ENCODE data around the gene CNNM4. TPM values are rescaled to one million over a fixed set of nuclear protein-coding genes. Genes with fewer than 3 reads are reported as not detected.
"Not testable (repeated sequence)": the region's sequence is repeated elsewhere in the genome, so short reads cannot be mapped to it uniquely, and the experiment has no call there.

Gene CNNM4
- total and polyA plus RNA-seq, 3 experiments from 2014 or later = 4.1 to 7.2 (median 6.9) TPM

DNA sequence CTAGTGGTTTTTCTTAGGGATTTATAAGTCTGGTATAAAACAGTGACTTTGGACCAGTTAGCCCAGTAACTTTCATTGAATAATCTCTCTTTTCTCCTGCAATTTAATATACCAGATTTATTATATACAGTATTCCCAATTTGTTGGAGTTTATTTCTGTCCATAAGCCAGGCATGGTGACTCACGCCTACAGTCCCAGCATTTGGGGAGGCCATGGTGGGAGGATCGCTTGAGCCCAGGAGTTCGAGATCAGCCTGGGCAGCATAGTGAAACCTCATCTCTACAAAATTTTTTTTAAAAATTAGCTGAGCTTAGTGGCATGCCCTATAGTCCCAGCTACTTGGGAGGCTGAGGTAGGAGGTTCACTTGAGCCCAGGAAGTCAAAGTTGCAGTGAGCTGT lies 26.7 kb downstream of the CNNM4 start:
- Histone ChIP-seq H3K36me3 (ENCODE audit: insufficient read depth, low read length) (no peaks in the 10 kb centered on the region), H3K27me3 (ENCODE audit: insufficient read depth, low read length, poor library complexity, severe bottlenecking) (no peaks in the 10 kb centered on the region), H3K4me1 (ENCODE audit: insufficient read depth, low read length) (no peaks in the 10 kb centered on the region), H3K4me3 (ENCODE audit: low read length) (no peak overlapping the region), H3K9me3 (ENCODE audit: low read length) (no peaks in the 10 kb centered on the region), H3K27ac (ENCODE audit: low read depth, low read length) (no peak overlapping the region)
- Mint-ChIP-seq H3K27ac (no peak overlapping the region), H3K27me3 (no peaks in the 10 kb centered on the region), H3K36me3 (peaks cover 0 to 2% (median 1%) of the 10 kb centered on the region in 3 donors), H3K4me3 (no peak overlapping the region), H3K4me1 (no peaks in the 10 kb centered on the region), H3K9me3 (no peaks in the 10 kb centered on the region)
- ChIA-PET POLR2A (no interaction called here), CTCF (interaction anchor here (2.0 kb wide), 1 partner anchor 25 kb away, joined by 5 read pairs; no protein-coding TSS in a partner anchor)
- no peak for DNase-seq

DNA sequence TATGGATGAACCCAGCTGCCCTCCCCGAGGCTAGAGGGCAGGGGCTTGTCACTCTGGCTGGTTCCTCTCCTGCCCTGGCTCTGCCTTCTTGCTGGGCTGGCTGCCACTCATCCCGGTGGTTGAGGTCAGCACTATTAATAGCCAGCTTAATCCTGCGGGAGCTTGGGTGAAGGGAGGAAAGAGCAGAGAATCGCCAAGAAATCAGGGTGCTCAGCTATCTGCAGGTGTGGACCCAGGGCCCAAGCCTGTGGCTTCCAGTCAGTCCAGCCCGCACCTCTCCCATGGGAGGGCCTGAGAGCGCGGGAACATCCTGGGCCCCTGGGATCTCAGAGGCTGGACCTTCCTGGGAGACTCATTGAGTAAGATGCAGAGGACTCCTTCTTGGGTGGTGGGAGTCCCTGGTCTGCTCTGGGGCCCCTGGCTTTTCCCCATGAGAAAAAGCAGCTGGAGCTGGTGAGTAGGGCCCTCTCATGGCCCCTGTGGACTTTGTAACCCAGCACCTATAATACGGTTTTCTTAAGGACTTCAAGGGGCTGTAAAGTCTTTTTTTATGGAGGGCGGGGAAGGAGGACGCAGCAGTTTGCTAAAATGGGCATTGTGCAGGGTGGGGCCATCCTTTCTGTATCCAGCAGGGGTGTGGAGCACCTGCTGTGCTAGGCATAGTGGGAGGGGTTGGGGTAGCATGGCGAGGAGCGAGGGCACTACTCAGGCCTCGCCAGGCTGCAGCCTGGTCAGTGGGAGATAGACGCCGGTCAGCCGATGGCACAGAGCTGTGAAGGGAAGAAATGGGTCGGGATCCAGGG lies 27.9 kb downstream of the CNNM4 start:
- no peaks in the 10 kb centered on the region for H3K4me1 Mint-ChIP-seq
- no peaks in the 10 kb centered on the region for H3K9me3 Mint-ChIP-seq
- POLR2A ChIA-PET = no interaction called here
- H3K27me3 Mint-ChIP-seq = no peaks in the 10 kb centered on the region
- H3K27me3 ChIP-seq (ENCODE audit: insufficient read depth, low read length, poor library complexity, severe bottlenecking) = no peaks in the 10 kb centered on the region
- no peaks in the 10 kb centered on the region for H3K36me3 Mint-ChIP-seq
- H3K36me3 ChIP-seq (ENCODE audit: insufficient read depth, low read length) = no peaks in the 10 kb centered on the region
- DNase-seq = no peak
- H3K4me3 Mint-ChIP-seq = no peak overlapping the region
- CTCF ChIA-PET = interaction anchor here (2.0 kb wide), 1 partner anchor 26 kb away, joined by 5 read pairs; no protein-coding TSS in a partner anchor
- no peaks in the 10 kb centered on the region for H3K9me3 ChIP-seq (ENCODE audit: low read length)
- H3K4me1 ChIP-seq (ENCODE audit: insufficient read depth, low read length) = no peaks in the 10 kb centered on the region
- no peak overlapping the region for H3K4me3 ChIP-seq (ENCODE audit: low read length)
- H3K27ac ChIP-seq (ENCODE audit: low read depth, low read length) = no peak overlapping the region
- no peak overlapping the region for H3K27ac Mint-ChIP-seq

DNA sequence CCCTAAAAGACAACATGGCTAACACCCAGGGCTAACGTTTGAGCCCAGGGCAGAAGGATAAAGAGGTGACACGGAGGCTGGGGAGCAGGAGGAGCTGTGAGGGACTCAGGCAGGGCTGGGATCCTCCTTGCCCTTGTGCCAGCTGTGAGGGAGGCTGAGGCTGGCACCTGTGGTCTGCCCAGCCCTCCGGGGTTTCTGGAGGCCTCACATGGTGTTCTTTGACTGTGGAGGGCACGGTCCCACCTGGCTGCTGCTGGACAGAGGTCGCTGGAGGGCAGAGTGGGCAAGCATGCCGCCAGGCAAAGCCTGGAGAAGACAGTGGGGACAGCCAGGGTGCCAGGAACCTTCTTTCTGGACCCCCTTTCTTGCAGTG lies 28.5 kb downstream of the CNNM4 start:
- Mint-ChIP-seq H3K4me1 (no peaks in the 10 kb centered on the region), H3K27me3 (no peaks in the 10 kb centered on the region), H3K36me3 (no peaks in the 10 kb centered on the region), H3K9me3 (no peaks in the 10 kb centered on the region), H3K27ac (no peak overlapping the region), H3K4me3 (no peak overlapping the region)
- Histone ChIP-seq H3K9me3 (ENCODE audit: low read length) (no peaks in the 10 kb centered on the region), H3K4me1 (ENCODE audit: insufficient read depth, low read length) (no peaks in the 10 kb centered on the region), H3K27me3 (ENCODE audit: insufficient read depth, low read length, poor library complexity, severe bottlenecking) (no peaks in the 10 kb centered on the region), H3K36me3 (ENCODE audit: insufficient read depth, low read length) (no peaks in the 10 kb centered on the region), H3K4me3 (ENCODE audit: low read length) (no peak overlapping the region), H3K27ac (ENCODE audit: low read depth, low read length) (no peak overlapping the region)
- DNase-seq = no peak
- ChIA-PET POLR2A (no interaction called here), CTCF (no interaction called here)

- Mint-ChIP-seq H3K9me3 (no peaks in the 10 kb centered on the region), H3K27ac (peak overlapping the region in 3 of 8 donors; percentile 44 to 88 (median 47)), H3K36me3 (peaks cover 0 to 11% (median 0%) of the 10 kb centered on the region in 3 donors), H3K27me3 (no peaks in the 10 kb centered on the region), H3K4me1 (no peaks in the 10 kb centered on the region), H3K4me3 (no peak overlapping the region)
- Histone ChIP-seq H3K27ac (ENCODE audit: low read depth, low read length) (no peak overlapping the region), H3K27me3 (ENCODE audit: insufficient read depth, low read length, poor library complexity, severe bottlenecking) (no peaks in the 10 kb centered on the region), H3K4me1 (ENCODE audit: insufficient read depth, low read length) (no peaks in the 10 kb centered on the region), H3K36me3 (ENCODE audit: insufficient read depth, low read length) (no peaks in the 10 kb centered on the region), H3K4me3 (ENCODE audit: low read length) (no peak overlapping the region), H3K9me3 (ENCODE audit: low read length) (no peaks in the 10 kb centered on the region)
- POLR2A ChIA-PET = interaction anchor here (1.1 kb wide), 1 partner anchor 23 kb away, joined by 4 read pairs; the partner anchor contains the start of gene CNNM3
- CTCF ChIA-PET = interaction anchor here (0.9 to 1.3 kb wide), 3 partner anchors 8 to 320 kb away, joined by 3 read pairs; partner anchors contain the start of gene ANKRD36
- no peak for DNase-seq
Observed at GRCh38 chr2:96792772-96793749, 32.4 kb downstream of the CNNM4 start.

- Histone ChIP-seq H3K4me1 (ENCODE audit: insufficient read depth, low read length) (no peaks in the 10 kb centered on the region), H3K27me3 (ENCODE audit: insufficient read depth, low read length, poor library complexity, severe bottlenecking) (no peaks in the 10 kb centered on the region), H3K9me3 (ENCODE audit: low read length) (no peaks in the 10 kb centered on the region), H3K27ac (ENCODE audit: low read depth, low read length) (no peak overlapping the region), H3K4me3 (ENCODE audit: low read length) (no peak overlapping the region), H3K36me3 (ENCODE audit: insufficient read depth, low read length) (no peaks in the 10 kb centered on the region)
- CTCF ChIA-PET = interaction anchor here (0.6 kb wide), 1 partner anchor 52 kb away, joined by 4 read pairs; no protein-coding TSS in a partner anchor
- H3K4me1 Mint-ChIP-seq = no peaks in the 10 kb centered on the region
- no peak for DNase-seq
- no peaks in the 10 kb centered on the region for H3K9me3 Mint-ChIP-seq
- no peak overlapping the region for H3K27ac Mint-ChIP-seq
- POLR2A ChIA-PET = no interaction called here
- H3K4me3 Mint-ChIP-seq = no peak overlapping the region
- no peaks in the 10 kb centered on the region for H3K27me3 Mint-ChIP-seq
- peaks cover 4 to 28% (median 7%) of the 10 kb centered on the region in 3 donors for H3K36me3 Mint-ChIP-seq
Observed at GRCh38 chr2:96795076-96795475, 34.4 kb downstream of the CNNM4 start.

- ChIA-PET CTCF (interaction anchor here (1.2 kb wide), 1 partner anchor 10 kb away, joined by 3 read pairs; no protein-coding TSS in a partner anchor), POLR2A (interaction anchor here (0.6 kb wide), 1 partner anchor 161 kb away, joined by 4 read pairs; no protein-coding TSS in a partner anchor)
- H3K4me1 ChIP-seq (ENCODE audit: insufficient read depth, low read length) = peaks cover 11% of the 10 kb centered on the region
- H3K9me3 Mint-ChIP-seq; H3K27me3 ChIP-seq (ENCODE audit: insufficient read depth, low read length, poor library complexity, severe bottlenecking); H3K4me3 Mint-ChIP-seq; H3K27ac ChIP-seq (ENCODE audit: low read depth, low read length); H3K4me3 ChIP-seq (ENCODE audit: low read length); H3K27me3 Mint-ChIP-seq; DNase-seq; H3K4me1 Mint-ChIP-seq; H3K9me3 ChIP-seq (ENCODE audit: low read length); H3K36me3 ChIP-seq (ENCODE audit: insufficient read depth, low read length); H3K27ac Mint-ChIP-seq: not testable (repeated sequence)
- peaks cover 4 to 28% (median 7%) of the 10 kb centered on the region in 3 donors for H3K36me3 Mint-ChIP-seq
Observed at GRCh38 chr2:96796497-96796896, 35.8 kb downstream of the CNNM4 start.

DNA sequence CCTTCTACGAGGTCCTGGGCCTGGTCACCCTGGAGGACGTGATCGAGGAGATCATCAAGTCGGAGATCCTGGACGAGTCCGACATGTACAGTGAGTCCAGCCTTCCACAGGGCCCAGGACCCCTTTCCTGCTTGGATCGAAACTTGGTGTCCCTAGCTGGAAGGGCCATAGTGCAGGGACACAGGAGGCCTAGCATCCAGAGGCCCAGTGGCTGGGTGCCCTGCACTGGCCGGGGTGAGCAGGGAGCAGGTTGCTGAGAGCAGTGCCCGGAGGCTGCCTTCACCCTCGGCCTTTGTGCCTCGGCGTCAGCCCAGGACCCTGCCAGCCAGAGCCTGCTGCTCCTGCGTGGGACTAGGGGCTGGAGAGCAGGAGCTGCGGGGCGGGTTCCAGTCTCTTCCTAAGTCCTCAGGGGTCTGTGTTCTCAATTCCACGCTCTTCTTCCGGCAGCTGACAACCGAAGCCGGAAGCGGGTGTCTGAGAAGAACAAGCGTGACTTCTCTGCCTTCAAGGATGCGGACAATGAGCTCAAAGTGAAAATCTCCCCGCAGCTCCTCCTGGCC lies 36.4 kb downstream of the CNNM4 start:
- ChIA-PET CTCF (interaction anchor here (1.2 kb wide), 1 partner anchor 9 kb away, joined by 3 read pairs; no protein-coding TSS in a partner anchor), POLR2A (no interaction called here)
- Mint-ChIP-seq H3K4me1 (no peaks in the 10 kb centered on the region), H3K36me3 (peaks cover 4 to 28% (median 7%) of the 10 kb centered on the region in 3 donors), H3K9me3 (no peaks in the 10 kb centered on the region), H3K27me3 (no peaks in the 10 kb centered on the region), H3K27ac (no peak overlapping the region), H3K4me3 (no peak overlapping the region)
- Histone ChIP-seq H3K27me3 (ENCODE audit: insufficient read depth, low read length, poor library complexity, severe bottlenecking) (no peaks in the 10 kb centered on the region), H3K4me1 (ENCODE audit: insufficient read depth, low read length) (peaks cover 18% of the 10 kb centered on the region), H3K27ac (ENCODE audit: low read depth, low read length) (no peak overlapping the region), H3K9me3 (ENCODE audit: low read length) (no peaks in the 10 kb centered on the region), H3K4me3 (ENCODE audit: low read length) (no peak overlapping the region), H3K36me3 (ENCODE audit: insufficient read depth, low read length) (no peaks in the 10 kb centered on the region)
- no peak for DNase-seq
